ENCODE data around the gene ABHD17A.

Gene ABHD17A

DNA sequence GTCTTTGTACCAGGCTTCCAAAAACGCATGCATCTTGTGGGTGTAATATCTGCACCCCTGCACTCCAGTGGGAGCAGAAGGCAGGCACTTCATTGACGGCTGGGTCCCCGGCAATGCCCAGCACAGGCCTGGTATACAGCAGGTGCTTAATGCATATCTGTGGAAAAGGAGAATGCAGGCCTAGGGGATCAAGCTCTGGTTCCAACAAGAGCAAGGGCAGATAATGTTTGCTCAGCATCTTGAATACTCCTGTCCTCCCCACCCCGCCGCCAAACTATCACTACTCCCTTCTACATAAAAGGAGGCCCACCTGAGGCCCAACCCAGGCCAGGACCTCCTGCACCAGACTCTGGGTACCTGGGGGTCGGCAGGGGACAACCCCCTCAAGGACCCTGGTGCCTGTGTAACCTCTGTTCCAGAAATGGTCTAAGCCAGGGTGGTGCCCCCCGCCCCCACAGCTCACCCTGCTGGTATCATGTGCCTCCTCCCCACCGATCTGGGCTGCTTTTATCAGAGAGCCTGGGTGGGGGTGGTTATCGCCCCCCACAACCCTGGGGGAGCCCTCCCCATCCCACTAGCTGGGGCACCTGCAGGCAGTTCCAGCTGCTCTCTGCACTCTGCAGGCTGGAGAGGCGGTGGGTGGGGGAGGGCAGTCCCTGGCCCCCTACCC, 26.7 kb downstream of the ABHD17A start:
- Histone ChIP-seq H3K4me3 (ENCODE audit: low read length) (no peak overlapping the region), H3K27ac (ENCODE audit: low read depth, low read length) (peak overlapping the region; percentile 7; the same call in 1 of the 2 replicates), H3K9me3 (ENCODE audit: control insufficient read depth, insufficient read depth, low read length) (no peaks in the 10 kb centered on the region), H3K4me1 (ENCODE audit: control insufficient read depth, low read length) (peaks cover 86% of the 10 kb centered on the region), H3K36me3 (ENCODE audit: control insufficient read depth, low read length) (peaks cover 6% of the 10 kb centered on the region; the same call in 1 of the 2 replicates), H4K20me1 (ENCODE audit: control insufficient read depth, insufficient read depth, low read depth, low read length) (0 out of 2 replicates have a peak, but pooled peaks cover 10% of the 10 kb centered on the region), H3F3A (ENCODE audit: control insufficient read depth, insufficient read depth) (peaks cover 18% of the 10 kb centered on the region), H3K9me2 (replicated peaks; ENCODE audit: control insufficient read depth, low read length) (no peaks in the 10 kb centered on the region), H3K79me2 (ENCODE audit: control insufficient read depth, low read length) (peaks cover 91% of the 10 kb centered on the region), H3K4me2 (ENCODE audit: low read length) (peak overlapping the region; percentile 98), H3K27me3 (ENCODE audit: control insufficient read depth, low read length) (no peaks in the 10 kb centered on the region)
- TF ChIP-seq CTCF (IDR thresholded peaks at IDR 0.05; ENCODE audit: low read depth, low read length, poor library complexity, severe bottlenecking) (no peak), EZH2phosphoT487 (IDR thresholded peaks at IDR 0.05; ENCODE audit: borderline replicate concordance, low read length) (no peak)

DNA sequence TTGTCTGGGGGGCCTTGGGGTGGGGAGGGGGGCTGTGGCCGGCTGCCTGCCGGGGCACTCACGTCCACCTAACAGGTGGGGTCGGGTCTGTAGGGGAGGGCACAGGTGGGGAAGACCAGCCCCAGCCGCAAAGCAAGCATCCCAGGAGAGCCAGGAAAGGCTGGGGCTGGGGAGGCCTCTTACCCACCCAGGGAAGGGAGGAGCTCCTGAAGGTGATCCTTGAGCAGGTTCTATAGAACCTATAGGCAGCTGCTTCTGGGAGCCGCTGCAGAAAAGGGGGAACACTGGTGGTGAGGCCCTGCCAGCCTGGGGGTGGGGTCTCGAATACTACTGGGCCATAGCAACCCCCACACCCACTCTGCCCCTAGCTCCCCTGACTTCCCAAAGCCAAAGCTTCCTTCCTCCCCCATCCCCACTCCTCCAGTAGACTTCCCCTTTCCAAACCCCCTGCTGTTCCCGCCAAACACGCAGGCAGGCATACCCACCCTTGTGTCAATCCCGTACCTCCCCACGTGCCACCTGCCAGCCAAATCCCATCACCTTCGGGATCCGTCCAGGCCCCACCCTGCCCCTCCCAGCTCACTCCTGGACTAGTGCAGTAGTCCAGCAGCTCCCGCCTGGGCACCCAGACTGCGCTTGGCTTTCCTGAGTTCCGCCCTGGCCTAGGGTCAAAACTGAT, 27.5 kb downstream of the ABHD17A start:
- Histone ChIP-seq H3K27ac (ENCODE audit: low read depth, low read length) (peak overlapping the region; percentile 80), H3K4me2 (ENCODE audit: low read length) (peak overlapping the region; percentile 98), H3K79me2 (ENCODE audit: control insufficient read depth, low read length) (peaks cover 96% of the 10 kb centered on the region)

DNA sequence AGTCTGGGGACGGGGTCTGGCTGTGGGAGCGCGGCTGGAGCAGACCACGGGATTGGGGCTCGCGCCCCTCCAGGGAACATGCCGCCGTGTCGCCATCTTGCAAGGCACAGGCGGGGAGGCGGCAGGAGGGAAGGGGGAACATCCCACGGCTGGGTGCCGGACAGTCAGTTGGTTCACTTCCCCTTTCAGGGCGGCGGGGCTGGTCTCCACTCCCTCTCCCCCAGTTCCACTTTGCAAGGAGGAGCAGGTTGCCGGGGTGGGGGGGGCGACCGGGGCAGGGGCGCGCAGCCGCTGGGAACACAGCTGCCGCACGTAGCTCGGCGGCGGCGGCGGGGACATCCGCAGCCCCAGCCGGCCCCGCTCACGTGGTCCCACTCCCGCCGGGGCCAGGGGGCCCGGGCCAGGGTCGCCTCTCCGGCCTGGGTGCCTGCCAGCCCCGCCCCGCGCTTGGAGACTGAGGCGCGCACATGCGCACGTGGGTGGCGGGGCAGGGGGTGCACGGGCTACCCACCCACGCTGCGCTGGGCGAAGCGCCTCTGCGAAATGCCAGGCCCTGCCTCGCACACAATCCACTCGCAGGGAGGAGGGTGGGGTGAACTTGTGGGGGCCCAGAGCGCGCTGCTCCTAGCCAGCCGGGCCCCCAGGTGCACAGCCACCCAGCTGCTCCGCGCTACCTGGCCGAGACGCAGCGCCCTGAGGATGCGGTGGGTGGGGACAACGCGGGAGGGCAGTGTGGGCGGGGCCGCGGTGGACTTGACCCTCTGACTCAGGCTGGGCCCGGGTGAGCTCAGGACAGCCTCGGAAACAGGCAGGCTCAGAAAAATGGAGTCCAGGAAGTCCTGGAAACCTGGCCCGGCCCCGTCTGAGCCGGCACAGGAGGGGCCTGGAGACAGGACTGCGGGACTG, 28.3 kb downstream of the ABHD17A start:
- no peaks in the 10 kb centered on the region for H3K27me3 ChIP-seq (ENCODE audit: control insufficient read depth, low read length)
- no peaks in the 10 kb centered on the region for H3K9me2 ChIP-seq (replicated peaks; ENCODE audit: control insufficient read depth, low read length)
- H3F3A ChIP-seq (ENCODE audit: control insufficient read depth, insufficient read depth) = peaks cover 18% of the 10 kb centered on the region
- peak overlapping the region; percentile 98 for H3K4me2 ChIP-seq (ENCODE audit: low read length)
- peaks cover 16% of the 10 kb centered on the region; the same call in 1 of the 2 replicates for H4K20me1 ChIP-seq (ENCODE audit: control insufficient read depth, insufficient read depth, low read depth, low read length)
- H3K4me1 ChIP-seq (ENCODE audit: control insufficient read depth, low read length) = peaks cover 99% of the 10 kb centered on the region
- H3K79me2 ChIP-seq (ENCODE audit: control insufficient read depth, low read length) = peaks cover 97% of the 10 kb centered on the region
- no peaks in the 10 kb centered on the region for H3K9me3 ChIP-seq (ENCODE audit: control insufficient read depth, insufficient read depth, low read length)
- H3K4me3 ChIP-seq (ENCODE audit: low read length) = peak overlapping the region; percentile 78
- TF ChIP-seq CTCF (IDR thresholded peaks at IDR 0.05; ENCODE audit: low read depth, low read length, poor library complexity, severe bottlenecking) (no peak), EZH2phosphoT487 (IDR thresholded peaks at IDR 0.05; ENCODE audit: borderline replicate concordance, low read length) (no peak)
- H3K36me3 ChIP-seq (ENCODE audit: control insufficient read depth, low read length) = peaks cover 10% of the 10 kb centered on the region
- peak overlapping the region; percentile 80 for H3K27ac ChIP-seq (ENCODE audit: low read depth, low read length)

More for the DNA sequence above, 27.5 kb downstream of the ABHD17A start:
- Histone ChIP-seq H3K9me2 (replicated peaks; ENCODE audit: control insufficient read depth, low read length) (no peaks in the 10 kb centered on the region), H3K4me1 (ENCODE audit: control insufficient read depth, low read length) (peaks cover 94% of the 10 kb centered on the region), H3F3A (ENCODE audit: control insufficient read depth, insufficient read depth) (peaks cover 18% of the 10 kb centered on the region), H4K20me1 (ENCODE audit: control insufficient read depth, insufficient read depth, low read depth, low read length) (peaks cover 13% of the 10 kb centered on the region; the same call in 1 of the 2 replicates), H3K9me3 (ENCODE audit: control insufficient read depth, insufficient read depth, low read length) (no peaks in the 10 kb centered on the region), H3K27me3 (ENCODE audit: control insufficient read depth, low read length) (no peaks in the 10 kb centered on the region), H3K36me3 (ENCODE audit: control insufficient read depth, low read length) (peaks cover 10% of the 10 kb centered on the region), H3K4me3 (ENCODE audit: low read length) (peak overlapping the region; percentile 78)
- no peak for TF ChIP-seq EZH2phosphoT487 (IDR thresholded peaks at IDR 0.05; ENCODE audit: borderline replicate concordance, low read length)
- TF ChIP-seq CTCF (IDR thresholded peaks at IDR 0.05; ENCODE audit: low read depth, low read length, poor library complexity, severe bottlenecking) = no peak

Measured in DOHH2 (cell line).